ENCODE results near the gene NF1.

GRCh38 chr17:31251970-31252328, 157.2 kb downstream of the NF1 start:
- no peak for TF ChIP-seq CTCF (IDR thresholded peaks at IDR 0.05; ENCODE audit: low read length)
- no peak for TF ChIP-seq EZH2 (IDR thresholded peaks at IDR 0.05; ENCODE audit: borderline replicate concordance, low read length)
